HepG2 (cell line): ENCODE data around the gene MFAP1. TPM values are rescaled to one million over a fixed set of nuclear protein-coding genes. Genes with fewer than 3 reads are reported as not detected.
A peak's percentile ranks its signal among the peaks of the same experiment; 100 is the strongest.

Source experiments
- CREM ChIP-seq, 2 experiments: sonication (generic) in 1 of 2; formaldehyde crosslinking in 1 of 2; IDR thresholded peaks; 2 replicates each; pipeline versions ENCODE4 v1.4.0 to v1.6.1; 2016 to 2020; ENCODE audit warnings: antibody characterized with exemption in 1 of 2, mild to moderate bottlenecking in 1 of 2, missing genetic modification reagents in 1 of 2
- DDIT3 ChIP-seq: sonication (generic); formaldehyde crosslinking; IDR thresholded peaks from 2 replicates; pipeline ENCODE4 v1.4.0; 2020; ENCODE audit warnings: mild to moderate bottlenecking, missing genetic modification reagents
- KLF6 ChIP-seq: IDR thresholded peaks from 2 replicates; pipeline ENCODE4 v1.8.0; 2016; ENCODE audit warnings: missing biosample characterization, missing genetic modification reagents
- KMT2A ChIP-seq: sonication (generic); formaldehyde crosslinking; IDR thresholded peaks from 2 replicates; pipeline ENCODE4 v1.4.0; 2020; ENCODE audit warnings: missing genetic modification reagents
- NRL ChIP-seq: sonication (generic); formaldehyde crosslinking; IDR thresholded peaks from 2 replicates; pipeline ENCODE4 v1.5.0; 2020; ENCODE audit warnings: missing genetic modification reagents, mild to moderate bottlenecking, moderate library complexity, borderline replicate concordance
- REPIN1 ChIP-seq: sonication (generic); formaldehyde crosslinking; IDR thresholded peaks from 2 replicates; pipeline ENCODE4 v1.8.0; 2022; ENCODE audit warnings: missing genetic modification reagents, low read depth, mild to moderate bottlenecking, borderline replicate concordance
- SKI ChIP-seq: fragments of 450-650 bp; IDR thresholded peaks from one replicate; pipeline ENCODE4 v1.6.1; 2018; ENCODE audit warnings: mild to moderate bottlenecking; ENCODE audit not compliant: partially characterized antibody
- SNAPC4 ChIP-seq: sonication (generic); formaldehyde crosslinking; IDR thresholded peaks from 2 replicates; pipeline ENCODE4 v1.4.0; 2020; ENCODE audit warnings: mild to moderate bottlenecking, missing genetic modification reagents
- ZNF205 ChIP-seq: IDR thresholded peaks from 2 replicates; pipeline ENCODE4 v1.6.1; 2018; ENCODE audit warnings: missing biosample characterization, missing genetic modification reagents
- ZNF335 ChIP-seq: sonication (generic); formaldehyde crosslinking; IDR thresholded peaks from 2 replicates; pipeline ENCODE4 v1.4.0; 2020; ENCODE audit warnings: missing genetic modification reagents
- ZNF720 ChIP-seq: sonication (generic); formaldehyde crosslinking; IDR thresholded peaks from 2 replicates; pipeline ENCODE4 v1.4.0; 2020; ENCODE audit warnings: missing genetic modification reagents
- ZNF768 ChIP-seq: sonication (generic); formaldehyde crosslinking; IDR thresholded peaks from 2 replicates; pipeline ENCODE4 v1.4.0; 2020; ENCODE audit warnings: missing genetic modification reagents
- ZNF772 ChIP-seq: sonication (generic); formaldehyde crosslinking; IDR thresholded peaks from 2 replicates; pipeline ENCODE4 v1.5.0; 2020; ENCODE audit warnings: mild to moderate bottlenecking, missing genetic modification reagents
- polyA plus RNA-seq, 8 experiments: library from polyadenylated mRNA; depleted of rRNA in 3 of 8; stranded (reverse) in 7 of 8; unstranded in 1 of 8; fragments of >200 nt; fragmentation: Illumina TruSeq in 4 of 8; extraction: Trizol in 4 of 8; gene quantifications; 2 replicates each; pipeline versions ENCODE4 v1.2.1 to v1.2.3, GENCODE V29; 2011 to 2016; ENCODE audit warnings: low read depth in 4 of 8, missing spikeins in 1 of 8, mixed read lengths in 1 of 8; ENCODE audit not compliant: insufficient read depth in 1 of 8
- total RNA-seq, 5 experiments: library from RNA; depleted of rRNA; stranded (reverse); fragments of >200 nt; fragmentation: Illumina TruSeq; extraction: Trizol; gene quantifications; 2 replicates each; pipeline ENCODE4 v1.2.3, GENCODE V29; 2016; ENCODE audit warnings: low read depth in 1 of 5
- TF ChIP-seq, protein P1 (sequence below): sonication (generic); formaldehyde crosslinking; IDR thresholded peaks from 2 replicates; pipeline ENCODE4 v1.5.1; 2020; ENCODE audit warnings: mild to moderate bottlenecking, missing genetic modification reagents, borderline replicate concordance
- TF ChIP-seq, protein P2 (sequence below): sonication (generic); formaldehyde crosslinking; IDR thresholded peaks from 2 replicates; pipeline ENCODE4 v1.4.0; 2020; ENCODE audit warnings: mild to moderate bottlenecking, missing genetic modification reagents
- TF ChIP-seq, protein P3 (sequence below): sonication (generic); formaldehyde crosslinking; IDR thresholded peaks from 2 replicates; pipeline ENCODE4 v1.8.0; 2022; ENCODE audit warnings: missing genetic modification reagents, low read depth, mild to moderate bottlenecking, borderline replicate concordance
- TF ChIP-seq, protein P4 (sequence below): fragments of 450-650 bp; IDR thresholded peaks from 2 replicates; pipeline ENCODE4 v1.6.1; 2016

The MFAP1 gene
- total and polyA plus RNA-seq, 2 of the 13 experiments (the other 11 are each of a cell fraction or from before 2014, with no cell fraction given) = 11.8 to 39.5 TPM

- TF ChIP-seq SNAPC4 (CRISPR knock-in tag) (no peak), KMT2A (CRISPR knock-in tag) (peak; percentile 50), ZNF772 (CRISPR knock-in tag) (no peak), ZNF335 (CRISPR knock-in tag) (no peak), REPIN1 (CRISPR knock-in tag) (no peak), ZNF205 (no peak), KLF6 (CRISPR knock-in tag) (no peak), DDIT3 (no peak), CREM (IDR thresholded peaks at IDR 0.05) (no peak), CREM (CRISPR knock-in tag; IDR thresholded peaks at IDR 0.05) (no peak), NRL (peak; percentile 39; the same call in 1 of the 2 replicates), ZNF720 (CRISPR knock-in tag) (no peak), SKI (peak; percentile 14), ZNF768 (CRISPR knock-in tag) (peak; percentile 28; the same call in 1 of the 2 replicates)
- TF ChIP-seq, protein P1, sequence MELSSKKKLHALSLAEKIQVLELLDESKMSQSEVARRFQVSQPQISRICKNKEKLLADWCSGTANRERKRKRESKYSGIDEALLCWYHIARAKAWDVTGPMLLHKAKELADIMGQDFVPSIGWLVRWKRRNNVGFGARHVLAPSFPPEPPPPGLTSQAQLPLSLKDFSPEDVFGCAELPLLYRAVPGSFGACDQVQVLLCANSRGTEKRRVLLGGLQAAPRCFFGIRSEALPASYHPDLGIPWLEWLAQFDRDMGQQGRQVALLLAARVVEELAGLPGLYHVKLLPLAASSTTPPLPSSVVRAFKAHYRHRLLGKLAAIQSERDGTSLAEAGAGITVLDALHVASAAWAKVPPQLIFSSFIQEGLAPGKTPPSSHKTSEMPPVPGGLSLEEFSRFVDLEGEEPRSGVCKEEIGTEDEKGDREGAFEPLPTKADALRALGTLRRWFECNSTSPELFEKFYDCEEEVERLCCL = no peak
- TF ChIP-seq, protein P2, sequence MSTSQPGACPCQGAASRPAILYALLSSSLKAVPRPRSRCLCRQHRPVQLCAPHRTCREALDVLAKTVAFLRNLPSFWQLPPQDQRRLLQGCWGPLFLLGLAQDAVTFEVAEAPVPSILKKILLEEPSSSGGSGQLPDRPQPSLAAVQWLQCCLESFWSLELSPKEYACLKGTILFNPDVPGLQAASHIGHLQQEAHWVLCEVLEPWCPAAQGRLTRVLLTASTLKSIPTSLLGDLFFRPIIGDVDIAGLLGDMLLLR = peak; percentile 54; the same call in 1 of the 2 replicates
- TF ChIP-seq, protein P3, sequence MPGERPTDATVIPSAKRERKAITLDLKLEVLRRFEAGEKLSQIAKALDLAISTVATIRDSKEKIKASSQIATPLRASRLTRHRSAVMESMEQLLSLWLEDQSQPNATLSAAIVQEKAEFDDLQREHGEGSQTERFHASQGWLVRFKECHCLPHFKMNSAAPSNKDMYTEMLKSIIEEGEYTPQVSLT = no peak
- TF ChIP-seq, protein P4, sequence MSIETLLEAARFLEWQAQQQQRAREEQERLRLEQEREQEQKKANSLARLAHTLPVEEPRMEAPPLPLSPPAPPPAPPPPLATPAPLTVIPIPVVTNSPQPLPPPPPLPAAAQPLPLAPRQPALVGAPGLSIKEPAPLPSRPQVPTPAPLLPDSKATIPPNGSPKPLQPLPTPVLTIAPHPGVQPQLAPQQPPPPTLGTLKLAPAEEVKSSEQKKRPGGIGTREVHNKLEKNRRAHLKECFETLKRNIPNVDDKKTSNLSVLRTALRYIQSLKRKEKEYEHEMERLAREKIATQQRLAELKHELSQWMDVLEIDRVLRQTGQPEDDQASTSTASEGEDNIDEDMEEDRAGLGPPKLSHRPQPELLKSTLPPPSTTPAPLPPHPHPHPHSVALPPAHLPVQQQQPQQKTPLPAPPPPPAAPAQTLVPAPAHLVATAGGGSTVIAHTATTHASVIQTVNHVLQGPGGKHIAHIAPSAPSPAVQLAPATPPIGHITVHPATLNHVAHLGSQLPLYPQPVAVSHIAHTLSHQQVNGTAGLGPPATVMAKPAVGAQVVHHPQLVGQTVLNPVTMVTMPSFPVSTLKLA = no peak
Observed at GRCh38 chr15:43826508-43827341, 2.2 kb upstream of the MFAP1 start, which contains the start of gene WDR76 (continued).
